Activated T-helper 1 cell treated with anti-CD3 and anti-CD28 coated beads, Interleukin-12 subunit alpha, Interleukin-12 subunit beta, Interleukin-2, Interleukin-4 antibody, amounts not matched to agents 30 ng/mL and 10 ng/mL and 1 ng/mL, durations not matched to agents 14 hours and 24 hours and 36 hours (primary cell): Measurements from ENCODE around the gene SOX12. TPM values are rescaled to one million over a fixed set of nuclear protein-coding genes. Genes with fewer than 3 reads are reported as not detected.
"Not testable (repeated sequence)": the region's sequence is repeated elsewhere in the genome, so short reads cannot be mapped to it uniquely, and the experiment has no call there.

Experiments
- DNase-seq: peaks from one replicate; pipeline ENCODE4 v3.0.0; 2021; ENCODE audit warnings: low spot score
- H3K27ac Mint-ChIP-seq: one replicate; pipeline ENCODE4 v1.8.0; 2021; ENCODE audit warnings: mild to moderate bottlenecking, mixed read lengths
- H3K27me3 Mint-ChIP-seq: one replicate; pipeline ENCODE4 v1.8.0; 2022; ENCODE audit warnings: mild to moderate bottlenecking, moderate library complexity, mixed read lengths; ENCODE audit not compliant: insufficient read depth
- H3K36me3 Mint-ChIP-seq: one replicate; pipeline ENCODE4 v1.8.0; 2021; ENCODE audit warnings: low read depth, mixed read lengths
- H3K4me1 Mint-ChIP-seq: one replicate; pipeline ENCODE4 v1.8.0; 2021; ENCODE audit warnings: low read depth, mixed read lengths
- H3K4me3 Mint-ChIP-seq: one replicate; pipeline ENCODE4 v1.8.0; 2021; ENCODE audit warnings: mild to moderate bottlenecking, moderate library complexity, mixed read lengths
- H3K9me3 Mint-ChIP-seq: one replicate; pipeline ENCODE4 v1.8.0; 2021; ENCODE audit warnings: mixed read lengths
- intact Hi-C: fragments of 100-400 bp; cut with micrococcal nuclease; formaldehyde crosslinking; loops from one replicate; pipeline ENCODE4 v1.15.1; 2024
- total RNA-seq: library from RNA; stranded (reverse); gene quantifications from 2 replicates; pipeline ENCODE4 v1.2.3, GENCODE V29; 2022

SOX12 gene
- total RNA-seq, 1 donor from 2014 or later = 7.6 TPM

GRCh38 chr20:376089-376488, 50.7 kb downstream of the SOX12 start:
- H3K27me3 Mint-ChIP-seq = peaks cover 3% of the 10 kb centered on the region
- H3K27ac Mint-ChIP-seq = no peak overlapping the region
- DNase-seq = no peak
- H3K4me3 Mint-ChIP-seq = no peak overlapping the region
- peaks cover 24% of the 10 kb centered on the region for H3K4me1 Mint-ChIP-seq
- intact Hi-C loops = no loop called here
- H3K9me3 Mint-ChIP-seq = no peaks in the 10 kb centered on the region
- H3K36me3 Mint-ChIP-seq = no peaks in the 10 kb centered on the region

- intact Hi-C loops = no loop called here
- no peak for DNase-seq
- H3K4me1 Mint-ChIP-seq = peaks cover 19% of the 10 kb centered on the region
- no peaks in the 10 kb centered on the region for H3K36me3 Mint-ChIP-seq
- peaks cover 3% of the 10 kb centered on the region for H3K27me3 Mint-ChIP-seq
- no peaks in the 10 kb centered on the region for H3K9me3 Mint-ChIP-seq
- no peak overlapping the region for H3K27ac Mint-ChIP-seq
- no peak overlapping the region for H3K4me3 Mint-ChIP-seq
These were observed 51.4 kb downstream of the SOX12 start for GRCh38 chr20:376750-377149.

GRCh38 chr20:377578-377977, 52.2 kb downstream of the SOX12 start:
- H3K36me3 Mint-ChIP-seq, H3K9me3 Mint-ChIP-seq, intact Hi-C loops, DNase-seq, H3K4me3 Mint-ChIP-seq, H3K27me3 Mint-ChIP-seq, H3K27ac Mint-ChIP-seq: not testable (repeated sequence)
- peaks cover 16% of the 10 kb centered on the region for H3K4me1 Mint-ChIP-seq

GRCh38 chr20:378961-379336, 53.6 kb downstream of the SOX12 start:
- no peak overlapping the region for H3K27ac Mint-ChIP-seq
- H3K9me3 Mint-ChIP-seq = no peaks in the 10 kb centered on the region
- no peaks in the 10 kb centered on the region for H3K36me3 Mint-ChIP-seq
- DNase-seq = no peak
- intact Hi-C loops = no loop called here
- peaks cover 3% of the 10 kb centered on the region for H3K27me3 Mint-ChIP-seq
- H3K4me1 Mint-ChIP-seq = peaks cover 19% of the 10 kb centered on the region
- no peak overlapping the region for H3K4me3 Mint-ChIP-seq

Other genes starting within 250 kb of the SOX12 start
- not detected in 2 replicates for gene DEFB125, start 237.9 kb upstream of the SOX12 start, total RNA-seq
- gene DEFB126, start 183.0 kb upstream of the SOX12 start, total RNA-seq = not detected in 2 replicates
- gene DEFB127, start 168.1 kb upstream of the SOX12 start, total RNA-seq = not detected in 2 replicates
- not detected in 2 replicates for gene DEFB128, start 135.8 kb upstream of the SOX12 start, total RNA-seq
- not detected in 2 replicates for gene DEFB129, start 98.3 kb upstream of the SOX12 start, total RNA-seq
- gene DEFB132, start 67.8 kb upstream of the SOX12 start, total RNA-seq = not detected in 2 replicates
- 4.3 and 4.7 TPM in 2 replicates for gene C20orf96, start 34.8 kb upstream of the SOX12 start, total RNA-seq
- 25.9 TPM in 2 replicates for gene ZCCHC3, start 28.0 kb upstream of the SOX12 start, total RNA-seq
- 5.1 and 6.5 TPM in 2 replicates for gene NRSN2, start 21.6 kb downstream of the SOX12 start, total RNA-seq
- 37.1 and 39.5 TPM in 2 replicates for gene TRIB3, start 55.2 kb downstream of the SOX12 start, total RNA-seq
- gene RBCK1, start 82.7 kb downstream of the SOX12 start, total RNA-seq = 130 and 132 TPM in 2 replicates
- 37.5 and 41.4 TPM in 2 replicates for gene TBC1D20, start 137.0 kb downstream of the SOX12 start, total RNA-seq
- 181 and 185 TPM in 2 replicates for gene CSNK2A1, start 218.2 kb downstream of the SOX12 start, total RNA-seq